WTC11 (cell line): Measurements from ENCODE around the gene ASB1.

Experiments used
- EMX1 ChIP-seq: fragments of 250-450 bp; sonication (Bioruptor Pico); IDR thresholded peaks from 2 replicates; pipeline ENCODE4 v1.8.0; 2021; ENCODE audit warnings: mild to moderate bottlenecking
- IRF2 ChIP-seq: sonication (generic); formaldehyde crosslinking; IDR thresholded peaks from 2 replicates; pipeline ENCODE4 v1.8.0; 2022; ENCODE audit warnings: low read depth, missing genetic modification reagents, borderline replicate concordance
- NFYB ChIP-seq: sonication (generic); formaldehyde crosslinking; conservative IDR thresholded peaks from 2 replicates; pipeline ENCODE4 v1.8.0; 2022; ENCODE audit warnings: low read depth, missing genetic modification reagents
- TF ChIP-seq, protein P1 (sequence below): sonication (generic); formaldehyde crosslinking; IDR thresholded peaks from 2 replicates; pipeline ENCODE4 v1.8.1; 2023; ENCODE audit warnings: mild to moderate bottlenecking, missing genetic modification reagents, borderline replicate concordance
- TF ChIP-seq, protein P2 (sequence below): fragments of 200-600 bp; IDR thresholded peaks from 2 replicates; pipeline ENCODE4 v1.8.0; 2022; ENCODE audit warnings: antibody characterized with exemption
- TF ChIP-seq, protein P3 (sequence below): sonication (generic); formaldehyde crosslinking; IDR thresholded peaks from 2 replicates; pipeline ENCODE4 v1.8.0; 2022; ENCODE audit warnings: mild to moderate bottlenecking, missing genetic modification reagents
- TF ChIP-seq, protein P4 (sequence below): sonication (generic); formaldehyde crosslinking; IDR thresholded peaks from 2 replicates; pipeline ENCODE4 v1.8.1; 2022; ENCODE audit warnings: mild to moderate bottlenecking, moderate library complexity, missing genetic modification reagents
- TF ChIP-seq, protein P5 (sequence below): sonication (generic); formaldehyde crosslinking; IDR thresholded peaks from 2 replicates; pipeline ENCODE4 v1.8.0; 2023; ENCODE audit warnings: missing genetic modification reagents
- TF ChIP-seq, protein P6 (sequence below): sonication (generic); formaldehyde crosslinking; IDR thresholded peaks from 2 replicates; pipeline ENCODE4 v1.8.0; 2022; ENCODE audit warnings: mild to moderate bottlenecking, missing genetic modification reagents

DNA sequence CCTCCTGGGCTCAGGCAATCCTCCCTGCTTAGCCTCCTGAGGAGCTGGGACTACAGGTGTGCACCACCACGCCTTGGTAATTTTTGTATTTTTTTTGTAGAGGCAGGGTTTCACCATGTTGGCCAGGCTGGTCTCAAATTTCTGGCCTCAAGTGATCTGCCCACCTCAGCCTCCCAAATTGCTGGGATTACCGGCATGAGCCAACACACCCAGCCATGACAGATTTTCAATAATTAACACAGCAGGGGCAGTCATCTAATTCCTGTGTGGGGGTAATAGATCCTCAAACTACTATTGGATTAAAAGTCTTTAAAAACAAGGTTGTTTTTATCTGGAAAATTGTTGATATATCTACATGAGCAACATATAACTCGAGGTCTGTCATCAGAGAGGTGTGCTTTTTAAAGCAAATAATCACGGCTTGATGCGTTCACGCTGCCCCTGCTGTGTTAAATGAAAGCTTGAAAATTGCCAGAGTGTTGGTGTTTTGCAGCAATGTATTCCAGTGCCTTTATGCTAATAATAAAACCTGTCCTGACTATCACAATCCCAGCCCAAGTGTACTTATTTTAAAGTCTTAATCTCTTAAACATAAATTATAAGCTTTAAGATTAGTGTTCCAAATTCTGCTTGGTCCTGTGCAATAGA, 35.6 kb upstream of the ASB1 start:
- TF ChIP-seq, protein P1, sequence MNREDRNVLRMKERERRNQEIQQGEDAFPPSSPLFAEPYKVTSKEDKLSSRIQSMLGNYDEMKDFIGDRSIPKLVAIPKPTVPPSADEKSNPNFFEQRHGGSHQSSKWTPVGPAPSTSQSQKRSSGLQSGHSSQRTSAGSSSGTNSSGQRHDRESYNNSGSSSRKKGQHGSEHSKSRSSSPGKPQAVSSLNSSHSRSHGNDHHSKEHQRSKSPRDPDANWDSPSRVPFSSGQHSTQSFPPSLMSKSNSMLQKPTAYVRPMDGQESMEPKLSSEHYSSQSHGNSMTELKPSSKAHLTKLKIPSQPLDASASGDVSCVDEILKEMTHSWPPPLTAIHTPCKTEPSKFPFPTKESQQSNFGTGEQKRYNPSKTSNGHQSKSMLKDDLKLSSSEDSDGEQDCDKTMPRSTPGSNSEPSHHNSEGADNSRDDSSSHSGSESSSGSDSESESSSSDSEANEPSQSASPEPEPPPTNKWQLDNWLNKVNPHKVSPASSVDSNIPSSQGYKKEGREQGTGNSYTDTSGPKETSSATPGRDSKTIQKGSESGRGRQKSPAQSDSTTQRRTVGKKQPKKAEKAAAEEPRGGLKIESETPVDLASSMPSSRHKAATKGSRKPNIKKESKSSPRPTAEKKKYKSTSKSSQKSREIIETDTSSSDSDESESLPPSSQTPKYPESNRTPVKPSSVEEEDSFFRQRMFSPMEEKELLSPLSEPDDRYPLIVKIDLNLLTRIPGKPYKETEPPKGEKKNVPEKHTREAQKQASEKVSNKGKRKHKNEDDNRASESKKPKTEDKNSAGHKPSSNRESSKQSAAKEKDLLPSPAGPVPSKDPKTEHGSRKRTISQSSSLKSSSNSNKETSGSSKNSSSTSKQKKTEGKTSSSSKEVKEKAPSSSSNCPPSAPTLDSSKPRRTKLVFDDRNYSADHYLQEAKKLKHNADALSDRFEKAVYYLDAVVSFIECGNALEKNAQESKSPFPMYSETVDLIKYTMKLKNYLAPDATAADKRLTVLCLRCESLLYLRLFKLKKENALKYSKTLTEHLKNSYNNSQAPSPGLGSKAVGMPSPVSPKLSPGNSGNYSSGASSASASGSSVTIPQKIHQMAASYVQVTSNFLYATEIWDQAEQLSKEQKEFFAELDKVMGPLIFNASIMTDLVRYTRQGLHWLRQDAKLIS (CRISPR knock-in tag): no peak
- TF ChIP-seq, protein P2, sequence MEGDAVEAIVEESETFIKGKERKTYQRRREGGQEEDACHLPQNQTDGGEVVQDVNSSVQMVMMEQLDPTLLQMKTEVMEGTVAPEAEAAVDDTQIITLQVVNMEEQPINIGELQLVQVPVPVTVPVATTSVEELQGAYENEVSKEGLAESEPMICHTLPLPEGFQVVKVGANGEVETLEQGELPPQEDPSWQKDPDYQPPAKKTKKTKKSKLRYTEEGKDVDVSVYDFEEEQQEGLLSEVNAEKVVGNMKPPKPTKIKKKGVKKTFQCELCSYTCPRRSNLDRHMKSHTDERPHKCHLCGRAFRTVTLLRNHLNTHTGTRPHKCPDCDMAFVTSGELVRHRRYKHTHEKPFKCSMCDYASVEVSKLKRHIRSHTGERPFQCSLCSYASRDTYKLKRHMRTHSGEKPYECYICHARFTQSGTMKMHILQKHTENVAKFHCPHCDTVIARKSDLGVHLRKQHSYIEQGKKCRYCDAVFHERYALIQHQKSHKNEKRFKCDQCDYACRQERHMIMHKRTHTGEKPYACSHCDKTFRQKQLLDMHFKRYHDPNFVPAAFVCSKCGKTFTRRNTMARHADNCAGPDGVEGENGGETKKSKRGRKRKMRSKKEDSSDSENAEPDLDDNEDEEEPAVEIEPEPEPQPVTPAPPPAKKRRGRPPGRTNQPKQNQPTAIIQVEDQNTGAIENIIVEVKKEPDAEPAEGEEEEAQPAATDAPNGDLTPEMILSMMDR: no peak
- TF ChIP-seq, protein P3, sequence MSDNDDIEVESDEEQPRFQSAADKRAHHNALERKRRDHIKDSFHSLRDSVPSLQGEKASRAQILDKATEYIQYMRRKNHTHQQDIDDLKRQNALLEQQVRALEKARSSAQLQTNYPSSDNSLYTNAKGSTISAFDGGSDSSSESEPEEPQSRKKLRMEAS (CRISPR knock-in tag): no peak
- TF ChIP-seq IRF2 (CRISPR knock-in tag) (no peak), EMX1 (CRISPR knock-in tag) (no peak), NFYB (CRISPR knock-in tag) (no peak)
- TF ChIP-seq, protein P4, sequence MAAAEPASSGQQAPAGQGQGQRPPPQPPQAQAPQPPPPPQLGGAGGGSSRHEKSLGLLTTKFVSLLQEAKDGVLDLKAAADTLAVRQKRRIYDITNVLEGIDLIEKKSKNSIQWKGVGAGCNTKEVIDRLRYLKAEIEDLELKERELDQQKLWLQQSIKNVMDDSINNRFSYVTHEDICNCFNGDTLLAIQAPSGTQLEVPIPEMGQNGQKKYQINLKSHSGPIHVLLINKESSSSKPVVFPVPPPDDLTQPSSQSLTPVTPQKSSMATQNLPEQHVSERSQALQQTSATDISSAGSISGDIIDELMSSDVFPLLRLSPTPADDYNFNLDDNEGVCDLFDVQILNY (CRISPR knock-in tag): no peak
- TF ChIP-seq, protein P5, sequence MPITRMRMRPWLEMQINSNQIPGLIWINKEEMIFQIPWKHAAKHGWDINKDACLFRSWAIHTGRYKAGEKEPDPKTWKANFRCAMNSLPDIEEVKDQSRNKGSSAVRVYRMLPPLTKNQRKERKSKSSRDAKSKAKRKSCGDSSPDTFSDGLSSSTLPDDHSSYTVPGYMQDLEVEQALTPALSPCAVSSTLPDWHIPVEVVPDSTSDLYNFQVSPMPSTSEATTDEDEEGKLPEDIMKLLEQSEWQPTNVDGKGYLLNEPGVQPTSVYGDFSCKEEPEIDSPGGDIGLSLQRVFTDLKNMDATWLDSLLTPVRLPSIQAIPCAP: no peak
- TF ChIP-seq, protein P6, sequence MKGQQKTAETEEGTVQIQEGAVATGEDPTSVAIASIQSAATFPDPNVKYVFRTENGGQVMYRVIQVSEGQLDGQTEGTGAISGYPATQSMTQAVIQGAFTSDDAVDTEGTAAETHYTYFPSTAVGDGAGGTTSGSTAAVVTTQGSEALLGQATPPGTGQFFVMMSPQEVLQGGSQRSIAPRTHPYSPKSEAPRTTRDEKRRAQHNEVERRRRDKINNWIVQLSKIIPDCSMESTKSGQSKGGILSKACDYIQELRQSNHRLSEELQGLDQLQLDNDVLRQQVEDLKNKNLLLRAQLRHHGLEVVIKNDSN (CRISPR knock-in tag): no peak
